Lung (tissue), 12 donors: ENCODE data around the gene ALDH3B1. TPM values are rescaled to one million over a fixed set of nuclear protein-coding genes. Genes with fewer than 3 reads are reported as not detected.

Experiments
- ATAC-seq: fragments of 200-7000 bp; cut with Tn5 transposase; one replicate; pipeline ENCODE4 v1.9.1; 2020; ENCODE audit warnings: moderate number of reproducible peaks; ENCODE audit not compliant: insufficient read depth, low FRiP score
- DNase-seq, 3 donors: peaks; one replicate each; pipeline ENCODE4 v3.0.0-alpha.2; 2013 to 2017
- H3K27ac ChIP-seq, 2 donors: one replicate each; pipeline ENCODE4 v1.5.1; 2013; ENCODE audit warnings: mild to moderate bottlenecking in 2 of 2, moderate library complexity in 2 of 2, control low read depth in 1 of 2, inconsistent platforms in 1 of 2, low read depth in 1 of 2, low read length in 1 of 2
- H3K27me3 ChIP-seq, 3 donors: one replicate each; pipeline ENCODE4 v1.5.1; 2013; ENCODE audit warnings: low read length in 2 of 3; ENCODE audit not compliant: control insufficient read depth in 3 of 3, insufficient read depth in 3 of 3
- H3K36me3 ChIP-seq, 4 donors: one replicate each; pipeline ENCODE4 v1.5.1; 2013; ENCODE audit warnings: low read length in 4 of 4, mild to moderate bottlenecking in 1 of 4, moderate library complexity in 1 of 4; ENCODE audit not compliant: control insufficient read depth in 4 of 4, insufficient read depth in 4 of 4
- H3K4me1 ChIP-seq, 5 donors: one replicate each; pipeline ENCODE4 v1.5.1; 2013; ENCODE audit warnings: low read length in 5 of 5, mild to moderate bottlenecking in 2 of 5, moderate library complexity in 1 of 5; ENCODE audit not compliant: control insufficient read depth in 5 of 5, insufficient read depth in 5 of 5
- H3K4me3 ChIP-seq: one replicate; pipeline ENCODE4 v1.5.1; 2013; ENCODE audit warnings: mild to moderate bottlenecking, control low read depth, moderate library complexity
- H3K9ac ChIP-seq, 2 donors: one replicate each; pipeline ENCODE4 v1.5.1; 2013; ENCODE audit warnings: low read length in 2 of 2, control low read depth in 1 of 2; ENCODE audit not compliant: insufficient read depth in 1 of 2
- H3K9me3 ChIP-seq, 4 donors: one replicate each; pipeline ENCODE4 v1.5.1; 2013; ENCODE audit warnings: low read length in 3 of 4, mild to moderate bottlenecking in 1 of 4, moderate library complexity in 1 of 4; ENCODE audit not compliant: control insufficient read depth in 4 of 4, insufficient read depth in 3 of 4
- WGBS, 2 donors: extraction: QIAGEN DNeasy Blood & Tissue Kit; methylation state at CpG; one replicate each; pipeline ENCODE4 v1.1.7; 2013; 5-methylcytosine and 5-hydroxymethylcytosine counted together
- polyA plus RNA-seq, 2 donors: library from polyadenylated mRNA; stranded (reverse); fragments of 200-250 nt; gene quantifications; one replicate each; pipeline ENCODE4 v1.2.1, GENCODE V29; 2013
- total RNA-seq, 2 donors: library from RNA; depleted of rRNA in 1 of 2; stranded (reverse); fragments of >200 nt in 1 of 2; gene quantifications; one replicate each; pipeline ENCODE4 v1.2.1, GENCODE V29; 2014 to 2021
- TF ChIP-seq, protein P1 (sequence below): IDR thresholded peaks from 2 replicates; pipeline ENCODE4 v1.5.1; 2012; ENCODE audit warnings: mild to moderate bottlenecking; ENCODE audit errors: control extremely low read depth, extremely low read depth
- donor health status: control.
- donor health status: control.
- donor health status: Bipolar disorder and iron deficiency.
- donor health status: healthy.
- donor health status: DM: yes; HTN: yes; CAD: no.

The ALDH3B1 gene
- total and polyA plus RNA-seq, 4 donors = 45.6 to 165 (median 90.3) TPM

DNA sequence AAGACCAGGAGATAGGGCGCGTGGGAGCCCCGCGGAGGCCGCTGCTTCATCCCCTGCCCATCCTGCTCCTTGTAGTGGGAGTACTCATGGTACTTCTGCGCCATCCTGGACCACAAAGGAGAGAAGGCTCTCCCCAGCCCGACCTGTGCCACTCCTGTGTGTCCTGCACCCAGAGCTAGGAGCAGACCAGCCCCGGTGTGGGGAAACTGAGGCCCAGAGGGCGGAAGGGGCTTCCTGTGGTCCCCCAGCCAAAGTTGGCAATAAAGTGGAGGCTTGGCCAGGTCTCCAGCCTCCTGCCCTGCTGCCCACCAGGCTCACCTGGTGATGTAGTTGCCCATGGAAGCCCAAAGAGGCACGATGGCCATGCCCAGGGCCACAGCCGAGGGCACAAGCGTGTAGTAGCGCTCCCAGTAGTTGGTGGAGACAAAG, 10.9 kb upstream of the ALDH3B1 start:
- WGBS, 2 donors = 98% methylated on average over 13 of the region's 13 CpGs
- ATAC-seq = no peak
- TF ChIP-seq, protein P1, sequence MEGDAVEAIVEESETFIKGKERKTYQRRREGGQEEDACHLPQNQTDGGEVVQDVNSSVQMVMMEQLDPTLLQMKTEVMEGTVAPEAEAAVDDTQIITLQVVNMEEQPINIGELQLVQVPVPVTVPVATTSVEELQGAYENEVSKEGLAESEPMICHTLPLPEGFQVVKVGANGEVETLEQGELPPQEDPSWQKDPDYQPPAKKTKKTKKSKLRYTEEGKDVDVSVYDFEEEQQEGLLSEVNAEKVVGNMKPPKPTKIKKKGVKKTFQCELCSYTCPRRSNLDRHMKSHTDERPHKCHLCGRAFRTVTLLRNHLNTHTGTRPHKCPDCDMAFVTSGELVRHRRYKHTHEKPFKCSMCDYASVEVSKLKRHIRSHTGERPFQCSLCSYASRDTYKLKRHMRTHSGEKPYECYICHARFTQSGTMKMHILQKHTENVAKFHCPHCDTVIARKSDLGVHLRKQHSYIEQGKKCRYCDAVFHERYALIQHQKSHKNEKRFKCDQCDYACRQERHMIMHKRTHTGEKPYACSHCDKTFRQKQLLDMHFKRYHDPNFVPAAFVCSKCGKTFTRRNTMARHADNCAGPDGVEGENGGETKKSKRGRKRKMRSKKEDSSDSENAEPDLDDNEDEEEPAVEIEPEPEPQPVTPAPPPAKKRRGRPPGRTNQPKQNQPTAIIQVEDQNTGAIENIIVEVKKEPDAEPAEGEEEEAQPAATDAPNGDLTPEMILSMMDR = no peak
- Histone ChIP-seq H3K4me1 (peaks cover 0 to 10% (median 0%) of the 10 kb centered on the region in 5 donors), H3K36me3 (peaks cover 0 to 7% (median 0%) of the 10 kb centered on the region in 4 donors), H3K27ac (no peak overlapping the region), H3K9me3 (peaks cover 0 to 2% (median 0%) of the 10 kb centered on the region in 4 donors), H3K4me3 (no peak overlapping the region), H3K27me3 (no peaks in the 10 kb centered on the region), H3K9ac (no peak overlapping the region)
- no peak for DNase-seq

DNA sequence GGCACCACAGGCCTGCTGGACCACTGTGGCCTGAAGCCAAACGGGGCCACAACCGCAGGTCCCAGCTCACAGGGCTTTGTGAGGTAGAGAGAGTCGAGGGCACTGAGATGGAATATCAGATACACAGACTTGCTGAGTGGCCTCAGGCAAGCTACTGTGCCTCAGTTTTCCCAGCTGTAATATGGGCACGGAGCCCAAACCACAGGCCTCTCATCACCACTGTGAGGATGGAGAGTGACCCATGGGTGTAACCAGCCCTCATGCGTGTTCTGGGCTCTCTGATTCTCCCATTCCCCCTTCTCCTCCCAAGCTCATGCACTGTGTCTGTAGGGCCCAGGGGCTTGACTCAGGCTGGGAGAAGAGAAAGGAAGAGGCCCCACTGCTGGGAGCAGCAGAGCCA, 10.4 kb upstream of the ALDH3B1 start:
- ATAC-seq (no peak), DNase-seq (no peak)
- H3K4me3 ChIP-seq = no peak overlapping the region
- H3K27ac ChIP-seq = no peak overlapping the region
- H3K9ac ChIP-seq = no peak overlapping the region
- TF ChIP-seq, protein P1 = no peak
- H3K9me3 ChIP-seq = peaks cover 0 to 2% (median 0%) of the 10 kb centered on the region in 4 donors
- H3K36me3 ChIP-seq = peaks cover 0 to 7% (median 0%) of the 10 kb centered on the region in 4 donors
- no peaks in the 10 kb centered on the region for H3K27me3 ChIP-seq
- peaks cover 0 to 13% (median 0%) of the 10 kb centered on the region in 5 donors for H3K4me1 ChIP-seq
- 92 to 93% methylated on average over 5 of the region's 5 CpGs for whole genome bisulfite sequencing, 2 donors

DNA sequence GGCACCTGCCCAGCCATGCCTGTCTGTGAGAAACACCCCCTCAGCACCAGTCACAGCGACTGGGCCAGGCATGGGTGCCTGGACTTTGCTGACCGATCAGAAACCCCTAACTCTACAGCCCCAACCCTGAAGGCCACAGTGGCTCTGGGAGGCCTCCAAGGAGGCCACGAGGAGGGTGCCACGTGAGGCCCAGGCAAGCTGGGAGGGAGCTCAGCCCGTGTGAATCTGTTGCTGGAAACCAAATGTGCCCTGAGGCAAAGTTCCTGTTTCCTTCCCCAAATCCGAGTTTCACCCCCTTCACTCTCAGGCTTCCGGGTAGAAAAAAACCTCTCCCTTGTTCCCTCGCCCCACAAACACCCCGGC, 7.6 kb upstream of the ALDH3B1 start:
- WGBS, 2 donors = 42 to 61% methylated on average over 9 of the region's 9 CpGs
- peaks cover 0 to 2% (median 0%) of the 10 kb centered on the region in 4 donors for H3K9me3 ChIP-seq
- H3K4me3 ChIP-seq = peak overlapping the region; percentile 69
- no peak overlapping the region for H3K9ac ChIP-seq
- no peaks in the 10 kb centered on the region for H3K27me3 ChIP-seq
- DNase-seq = no peak
- peak overlapping the region in 1 of 2 donors; percentile 80 for H3K27ac ChIP-seq
- TF ChIP-seq, protein P1 = no peak
- H3K36me3 ChIP-seq = peaks cover 0 to 3% (median 0%) of the 10 kb centered on the region in 4 donors
- H3K4me1 ChIP-seq = peaks cover 0 to 10% (median 0%) of the 10 kb centered on the region in 5 donors
- ATAC-seq = no peak
